Measurements from ENCODE around the gene DIS3L2. TPM values are rescaled to one million over a fixed set of nuclear protein-coding genes. Genes with fewer than 3 reads are reported as not detected.
"Not testable (repeated sequence)": the region's sequence is repeated elsewhere in the genome, so short reads cannot be mapped to it uniquely, and the experiment has no call there.

DIS3L2 gene
- total and polyA plus RNA-seq, 2 experiments from 2014 or later, result 35.5 to 50.1 TPM

GRCh38 chr2:232328516-232329460 lies 367.3 kb downstream of the DIS3L2 start:
- H3K36me3 ChIP-seq, result no peaks in the 10 kb centered on the region
- no peak overlapping the region for H3K4me3 ChIP-seq
- DNase-seq (ENCODE audit: low read depth in 1 of 2, low spot score in 1 of 2), result no peak
- H3K4me1 ChIP-seq (ENCODE audit: low read depth), result no peaks in the 10 kb centered on the region
- no peak overlapping the region for H3K27ac ChIP-seq
- no peaks in the 10 kb centered on the region for H3K27me3 ChIP-seq
- H3K9me3 ChIP-seq (ENCODE audit: low read depth), result no peaks in the 10 kb centered on the region
- TF ChIP-seq CTCF (IDR thresholded peaks at IDR 0.05; ENCODE audit: low read depth, low read length), result no peak

GRCh38 chr2:232329716-232330067 lies 368.2 kb downstream of the DIS3L2 start:
- no peaks in the 10 kb centered on the region for H3K36me3 ChIP-seq
- no peaks in the 10 kb centered on the region for H3K27me3 ChIP-seq
- DNase-seq (ENCODE audit: low read depth in 1 of 2, low spot score in 1 of 2), result no peak
- H3K4me3 ChIP-seq, result no peak overlapping the region
- H3K4me1 ChIP-seq (ENCODE audit: low read depth), result no peaks in the 10 kb centered on the region
- H3K9me3 ChIP-seq (ENCODE audit: low read depth), result no peaks in the 10 kb centered on the region
- H3K27ac ChIP-seq, result no peak overlapping the region
- TF ChIP-seq CTCF (IDR thresholded peaks at IDR 0.05; ENCODE audit: low read depth, low read length), result no peak

- Histone ChIP-seq H3K9me3 (ENCODE audit: low read depth) (no peaks in the 10 kb centered on the region), H3K27me3 (no peaks in the 10 kb centered on the region), H3K4me1 (ENCODE audit: low read depth) (no peaks in the 10 kb centered on the region), H3K27ac (no peak overlapping the region), H3K36me3 (no peaks in the 10 kb centered on the region), H3K4me3 (no peak overlapping the region)
- no peak for DNase-seq (ENCODE audit: low read depth in 1 of 2, low spot score in 1 of 2)
- TF ChIP-seq CTCF (IDR thresholded peaks at IDR 0.05; ENCODE audit: low read depth, low read length), result no peak
Measured at GRCh38 chr2:232330068-232330999, 368.8 kb downstream of the DIS3L2 start.

- DNase-seq (ENCODE audit: low read depth in 1 of 2, low spot score in 1 of 2), result peak in 1 of 2 donors; percentile 10
- not testable (repeated sequence) for H3K27me3 ChIP-seq; H3K9me3 ChIP-seq (ENCODE audit: low read depth); H3K4me3 ChIP-seq; H3K36me3 ChIP-seq; H3K27ac ChIP-seq; H3K4me1 ChIP-seq (ENCODE audit: low read depth)
Measured at GRCh38 chr2:232331061-232331460, 369.5 kb downstream of the DIS3L2 start.

- not testable (repeated sequence) for H3K4me3 ChIP-seq; H3K4me1 ChIP-seq (ENCODE audit: low read depth)
Measured at GRCh38 chr2:232331641-232332040, 370.1 kb downstream of the DIS3L2 start.

GRCh38 chr2:232332244-232332939 lies 370.9 kb downstream of the DIS3L2 start:
- not testable (repeated sequence) for H3K36me3 ChIP-seq; H3K9me3 ChIP-seq (ENCODE audit: low read depth); H3K4me3 ChIP-seq; H3K4me1 ChIP-seq (ENCODE audit: low read depth); DNase-seq (ENCODE audit: low read depth in 1 of 2, low spot score in 1 of 2); H3K27me3 ChIP-seq; H3K27ac ChIP-seq

More at GRCh38 chr2:232331641-232332040, 370.1 kb downstream of the DIS3L2 start:
- not testable (repeated sequence) for H3K27ac ChIP-seq; H3K27me3 ChIP-seq; H3K36me3 ChIP-seq; H3K9me3 ChIP-seq (ENCODE audit: low read depth); DNase-seq (ENCODE audit: low read depth in 1 of 2, low spot score in 1 of 2)

Measured in cardiac muscle cell (in vitro differentiated cells and primary cell).